GM18867 (cell line): ENCODE results near the gene PLEKHA7.

Source experiments
- ATAC-seq: cut with Tn5 transposase; IDR thresholded peaks from one replicate; pipeline ENCODE4 v1.9.1; 2021; ENCODE audit warnings: mild to moderate bottlenecking, moderate library complexity; ENCODE audit not compliant: unreplicated experiment

PLEKHA7 gene

DNA sequence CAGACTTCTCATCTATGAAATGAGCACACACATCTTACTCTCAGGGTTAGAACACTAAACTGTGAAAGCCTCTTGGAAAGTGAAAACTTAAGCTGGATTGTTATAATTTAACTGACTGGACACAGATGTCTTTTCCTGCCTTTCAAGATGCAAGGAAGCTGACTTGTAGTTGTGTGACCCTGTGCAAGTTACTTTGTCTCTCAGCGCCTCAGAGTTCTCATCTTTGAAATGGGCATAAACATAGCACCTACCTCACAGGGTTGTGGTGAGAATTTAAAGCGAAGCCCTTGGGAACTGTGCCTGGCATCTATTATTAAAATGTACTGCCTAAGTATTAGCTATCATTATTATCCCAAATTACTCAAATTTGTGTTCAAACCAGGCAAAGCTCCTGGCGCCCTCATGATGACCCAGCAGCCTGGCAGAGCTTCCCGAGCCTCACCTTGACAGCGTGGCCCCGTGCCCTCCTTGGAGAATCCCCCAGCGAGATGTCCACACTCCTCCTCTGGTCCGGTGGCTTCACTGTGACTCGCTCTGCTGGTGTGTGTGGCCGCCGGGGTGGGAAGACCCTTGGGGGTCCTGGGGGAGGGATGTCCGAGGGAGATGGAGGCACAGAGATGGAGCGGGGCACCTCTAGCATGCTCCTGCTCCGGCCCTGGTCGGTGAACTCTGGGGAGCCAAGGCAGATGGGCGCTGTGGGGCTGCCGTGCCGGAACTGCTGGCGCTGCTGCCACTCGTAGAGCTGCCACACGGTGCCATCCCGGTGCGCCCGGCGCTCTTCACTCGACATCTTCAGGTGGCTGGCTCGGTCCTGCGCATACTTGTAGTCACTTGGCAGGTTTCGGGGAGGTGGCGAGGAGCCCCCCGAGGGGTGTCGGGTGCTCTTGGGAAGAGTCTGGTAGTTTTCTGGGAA lies 197.6 kb downstream of the PLEKHA7 start:
- ATAC-seq = no peak

DNA sequence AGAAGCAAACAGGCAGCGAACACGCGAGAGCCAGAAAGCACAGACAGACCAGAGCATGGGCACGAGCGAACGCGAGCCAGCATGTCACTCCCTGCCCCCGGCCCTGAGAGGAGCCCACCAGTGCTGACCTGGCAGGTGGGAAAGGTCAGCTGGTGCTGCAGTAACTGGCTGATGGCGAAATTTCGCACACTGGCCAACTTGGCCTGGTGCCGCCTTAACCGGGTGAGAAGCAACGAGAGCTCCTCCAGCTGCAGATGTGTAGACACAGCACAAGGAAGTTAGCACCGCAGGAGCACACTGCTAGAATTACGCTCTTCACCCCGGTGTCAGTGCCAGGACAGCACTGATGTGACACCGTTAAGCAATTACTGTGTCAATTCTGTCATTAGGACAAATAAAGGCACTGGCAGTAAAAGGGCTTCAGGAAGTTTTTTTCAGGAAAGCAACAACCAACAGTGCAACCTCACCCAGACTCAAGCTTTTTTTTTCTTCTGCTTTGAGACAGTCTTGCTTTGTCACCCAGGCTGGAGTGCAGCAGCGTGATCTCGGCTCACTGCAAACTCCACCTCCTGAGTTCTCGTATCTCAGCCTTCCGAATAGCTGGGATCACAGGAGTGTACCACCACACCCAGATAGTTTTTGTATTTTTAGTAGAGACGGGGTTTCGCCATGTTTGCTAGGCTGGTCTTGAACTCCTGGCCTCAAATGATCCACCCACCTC lies 199.0 kb downstream of the PLEKHA7 start:
- no peak for ATAC-seq

DNA sequence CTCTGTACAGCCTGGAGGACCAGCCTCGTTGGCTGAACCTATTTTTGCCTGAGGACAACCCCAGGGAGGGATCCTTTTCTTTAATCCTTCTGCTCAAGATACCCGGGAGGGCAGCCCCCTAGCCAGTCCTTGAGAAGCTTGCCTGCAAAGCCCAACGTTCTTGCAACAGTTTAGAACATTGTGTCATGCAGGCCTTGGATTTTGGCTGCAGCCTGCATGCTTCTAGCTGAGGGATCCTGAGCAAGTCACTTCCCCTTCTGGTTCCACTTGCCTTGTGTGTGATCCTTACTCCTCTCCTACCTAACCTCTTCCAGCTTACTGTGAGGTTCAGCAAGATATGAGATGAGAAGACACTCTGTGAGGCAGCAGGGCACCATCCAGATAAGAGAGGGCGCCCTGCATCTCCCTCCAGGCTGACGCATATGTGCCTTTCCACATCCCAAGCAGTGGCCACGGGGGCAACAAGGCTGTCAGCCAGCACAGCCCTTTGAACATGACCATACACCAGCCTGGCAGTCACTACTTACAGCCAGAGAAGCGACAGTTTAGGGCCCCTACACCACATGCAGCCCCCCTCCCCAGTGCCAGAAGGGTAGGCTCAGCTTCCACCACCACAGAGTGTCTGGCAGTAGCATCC lies 199.7 kb downstream of the PLEKHA7 start:
- ATAC-seq = no peak

GRCh38 chr11:16813126-16813525 lies 201.1 kb downstream of the PLEKHA7 start:
- no peak for ATAC-seq

DNA sequence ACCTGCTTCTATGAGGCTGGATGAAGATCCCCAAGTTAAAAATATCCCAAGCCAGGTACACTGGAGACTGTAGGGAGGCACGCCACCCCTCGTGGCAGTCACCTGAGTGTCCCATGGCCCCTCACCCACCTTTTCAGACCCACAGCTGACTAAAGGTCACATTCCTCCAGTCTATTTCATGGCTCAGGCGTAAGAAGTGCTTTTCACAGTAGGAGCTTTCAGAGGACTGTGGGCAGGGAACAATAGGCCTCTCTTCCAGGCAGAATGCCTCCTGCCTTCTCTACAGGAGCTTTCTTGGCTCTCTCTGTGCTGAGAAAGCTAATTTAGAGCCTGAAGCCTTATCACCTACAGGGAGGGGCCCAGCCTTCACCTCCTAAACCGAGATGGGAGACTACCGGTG lies 201.9 kb downstream of the PLEKHA7 start:
- ATAC-seq = no peak

- ATAC-seq = no peak
Measured at GRCh38 chr11:16811136-16812020, 202.8 kb downstream of the PLEKHA7 start.

GRCh38 chr11:16809886-16810668 lies 204.1 kb downstream of the PLEKHA7 start:
- no peak for ATAC-seq

DNA sequence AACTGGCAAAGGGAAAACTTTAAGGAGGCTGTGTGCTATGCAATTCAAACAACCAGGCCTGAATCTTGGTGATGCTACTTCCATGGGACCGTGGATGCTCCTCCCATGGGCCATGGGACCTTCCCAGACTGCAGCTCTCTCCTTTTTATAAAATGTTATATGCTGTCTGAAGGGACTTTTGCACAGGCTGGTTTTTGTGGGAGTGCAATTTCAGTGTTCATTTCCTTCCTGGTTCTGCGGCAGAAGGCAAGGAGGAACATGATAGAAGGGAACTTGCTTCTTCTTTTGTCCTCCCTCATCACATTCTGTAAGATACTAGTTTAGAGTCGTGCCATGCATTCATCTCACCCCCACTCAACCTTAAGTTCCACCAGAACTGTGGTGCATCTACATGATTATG lies 206.9 kb downstream of the PLEKHA7 start:
- ATAC-seq = no peak

- no peak for ATAC-seq
Measured at GRCh38 chr11:16806791-16807190, 207.4 kb downstream of the PLEKHA7 start.

DNA sequence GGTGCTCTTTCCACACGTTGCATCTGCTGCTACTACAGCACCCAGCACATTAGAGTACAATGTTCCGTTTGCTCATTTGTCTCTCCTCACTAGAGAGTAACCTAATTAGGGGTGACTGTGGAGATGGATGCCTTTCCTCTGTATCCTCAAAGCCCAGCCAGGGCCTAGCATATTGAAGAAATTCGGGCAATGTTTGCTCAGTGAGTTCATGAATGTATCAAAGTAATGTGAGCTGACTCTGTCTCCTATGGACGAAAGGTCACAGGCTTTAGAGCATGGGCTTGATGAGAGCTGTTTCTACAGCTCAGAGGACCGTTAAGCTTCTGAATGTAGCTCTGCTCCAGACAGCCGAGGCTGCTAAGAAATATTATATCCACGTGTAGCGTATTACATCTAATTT lies 208.3 kb downstream of the PLEKHA7 start:
- no peak for ATAC-seq

- no peak for ATAC-seq
Measured at GRCh38 chr11:16804104-16804947, 209.9 kb downstream of the PLEKHA7 start.

GRCh38 chr11:16801288-16801980 lies 212.8 kb downstream of the PLEKHA7 start:
- ATAC-seq = no peak

GRCh38 chr11:16800382-16800781 lies 213.8 kb downstream of the PLEKHA7 start:
- no peak for ATAC-seq

DNA sequence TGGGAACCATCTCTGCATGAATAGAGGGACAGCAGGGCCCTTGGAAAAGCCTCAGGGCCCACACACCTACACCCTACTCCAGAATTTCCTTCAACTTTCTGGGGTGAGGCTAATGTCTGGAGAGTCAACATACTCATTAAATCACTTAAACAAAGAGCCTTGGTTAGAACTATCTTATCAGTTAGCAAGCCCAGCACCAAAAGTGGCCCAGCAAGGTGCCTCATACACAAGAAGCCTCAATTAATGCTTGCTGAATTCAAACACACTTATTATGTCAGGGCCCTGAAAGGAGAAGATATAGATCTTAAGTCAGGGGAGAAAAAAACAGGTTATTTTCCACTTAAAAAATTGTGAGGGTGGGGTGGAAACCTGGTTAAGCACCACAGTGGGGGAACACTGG lies 214.3 kb downstream of the PLEKHA7 start:
- ATAC-seq = no peak

DNA sequence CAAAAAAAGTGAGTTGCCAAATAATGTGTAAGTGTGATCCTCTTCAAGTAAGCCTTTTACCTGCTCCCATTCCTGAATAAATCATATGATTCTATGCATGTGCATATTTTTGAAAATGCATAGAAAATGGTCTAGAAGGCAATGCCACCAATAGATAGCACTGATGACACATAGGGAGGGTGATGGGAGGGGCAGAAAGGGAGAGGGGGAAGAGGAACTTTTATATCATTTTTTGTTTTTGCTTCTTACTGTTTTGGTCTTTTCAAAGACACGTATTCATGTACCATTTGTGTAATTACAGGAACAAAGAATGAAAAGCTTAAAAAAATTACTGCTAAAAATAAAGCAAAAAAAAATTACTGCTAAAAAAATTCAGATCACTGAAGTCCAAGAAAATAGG lies 215.0 kb downstream of the PLEKHA7 start:
- no peak for ATAC-seq

- no peak for ATAC-seq
Measured at GRCh38 chr11:16797776-16798175, 216.4 kb downstream of the PLEKHA7 start.

- no peak for ATAC-seq
Measured at GRCh38 chr11:16796311-16796710, 217.9 kb downstream of the PLEKHA7 start.

- no peak for ATAC-seq
Measured at GRCh38 chr11:16795146-16795545, 219.1 kb downstream of the PLEKHA7 start.
